ENCODE measurements around the gene FGD4.
"Not testable (repeated sequence)": the region's sequence is repeated elsewhere in the genome, so short reads cannot be mapped to it uniquely, and the experiment has no call there.

The FGD4 gene

DNA sequence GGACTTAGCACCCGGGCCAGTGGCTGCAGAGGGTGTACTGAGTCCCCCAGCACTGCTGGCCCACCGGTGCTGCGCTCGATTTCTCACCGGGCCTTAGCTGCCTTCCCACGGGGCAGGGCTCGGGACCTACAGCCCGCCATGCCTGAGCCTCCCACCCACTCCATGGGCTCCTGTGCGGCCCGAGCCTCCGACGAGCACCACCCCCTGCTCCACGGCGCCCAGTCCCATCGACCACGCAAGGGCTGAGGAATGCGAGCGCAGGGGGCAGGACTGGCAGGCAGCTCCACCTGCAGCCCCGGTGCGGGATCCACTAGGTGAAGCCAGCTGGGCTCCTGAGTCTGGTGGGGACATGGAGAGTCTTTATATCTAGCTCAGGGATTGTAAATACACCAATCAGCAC, 126.4 kb downstream of the FGD4 start:
- DNase-seq = not testable (repeated sequence)

GRCh38 chr12:32526343-32526742, 127.0 kb downstream of the FGD4 start:
- DNase-seq = not testable (repeated sequence)

DNA sequence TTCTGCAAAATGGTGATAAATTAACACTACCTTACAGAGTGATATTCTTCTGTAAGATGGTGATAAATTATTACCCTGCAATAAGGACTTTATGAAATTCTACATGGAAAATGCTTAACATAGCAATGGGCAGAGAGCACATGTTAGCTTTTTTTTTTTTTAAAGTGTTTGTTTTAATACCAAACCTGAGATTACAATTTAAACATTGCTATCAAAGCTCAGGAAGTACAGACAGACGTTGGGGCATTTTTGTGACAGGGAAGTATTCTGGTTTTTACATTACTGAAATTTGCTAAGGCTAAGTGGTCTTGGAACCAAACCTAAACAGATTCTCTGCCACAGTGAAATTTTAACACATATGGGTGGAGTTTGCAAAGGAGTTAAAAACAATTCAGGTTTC, 133.1 kb downstream of the FGD4 start:
- DNase-seq = no peak

GRCh38 chr12:32532951-32533350, 133.6 kb downstream of the FGD4 start:
- no peak for DNase-seq

GRCh38 chr12:32533506-32533905, 134.1 kb downstream of the FGD4 start:
- DNase-seq = not testable (repeated sequence)

GRCh38 chr12:32533971-32534590, 134.7 kb downstream of the FGD4 start:
- DNase-seq = no peak

GRCh38 chr12:32534698-32535097, 135.3 kb downstream of the FGD4 start:
- no peak for DNase-seq

- DNase-seq = no peak
Measured at GRCh38 chr12:32535288-32535999, 136.1 kb downstream of the FGD4 start.

- DNase-seq = no peak
Measured at GRCh38 chr12:32536000-32536345, 136.6 kb downstream of the FGD4 start.

- DNase-seq = no peak
Measured at GRCh38 chr12:32541754-32542374, 142.5 kb downstream of the FGD4 start.

DNA sequence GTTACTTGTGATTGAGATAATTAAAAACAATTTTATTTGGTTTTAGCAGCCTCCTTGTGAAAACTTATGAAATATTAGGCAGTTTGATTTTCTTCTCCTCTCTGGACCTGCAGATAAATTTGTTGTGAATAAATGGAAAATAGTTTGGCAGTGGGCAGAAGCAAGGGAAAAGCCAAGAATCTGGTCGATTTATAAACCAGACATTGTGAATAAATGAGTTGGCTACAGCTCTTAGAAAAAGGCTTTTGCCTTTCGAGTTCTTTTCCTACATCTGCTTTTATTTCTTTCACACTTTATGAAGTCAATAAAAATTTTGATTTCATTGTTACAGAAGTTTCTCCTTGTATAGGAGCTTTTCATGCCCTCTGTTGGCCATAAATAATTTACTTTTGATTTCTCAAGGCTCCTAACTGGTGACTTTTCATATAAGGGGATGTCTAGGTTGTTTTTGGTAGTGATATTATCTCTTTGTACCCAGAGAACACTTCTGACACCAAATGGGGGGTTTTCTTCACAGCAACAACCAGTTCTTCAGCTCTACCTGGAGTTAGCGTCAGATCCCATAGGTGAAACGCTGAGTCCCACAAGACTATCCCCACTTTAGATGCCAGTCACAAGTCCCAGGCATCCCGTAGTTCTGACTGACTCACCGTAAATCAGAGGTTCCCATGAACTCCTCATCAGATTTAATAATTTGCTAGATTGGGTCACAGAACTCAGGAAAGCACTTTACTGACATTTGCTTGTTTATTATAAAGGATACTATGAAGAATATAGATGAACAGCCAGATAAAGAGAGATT, 143.3 kb downstream of the FGD4 start:
- DNase-seq = no peak

GRCh38 chr12:32544893-32545292, 145.5 kb downstream of the FGD4 start:
- DNase-seq = no peak

GRCh38 chr12:32545413-32545980, 146.1 kb downstream of the FGD4 start:
- no peak for DNase-seq

- DNase-seq = no peak
Measured at GRCh38 chr12:32546272-32546671, 146.9 kb downstream of the FGD4 start.

DNA sequence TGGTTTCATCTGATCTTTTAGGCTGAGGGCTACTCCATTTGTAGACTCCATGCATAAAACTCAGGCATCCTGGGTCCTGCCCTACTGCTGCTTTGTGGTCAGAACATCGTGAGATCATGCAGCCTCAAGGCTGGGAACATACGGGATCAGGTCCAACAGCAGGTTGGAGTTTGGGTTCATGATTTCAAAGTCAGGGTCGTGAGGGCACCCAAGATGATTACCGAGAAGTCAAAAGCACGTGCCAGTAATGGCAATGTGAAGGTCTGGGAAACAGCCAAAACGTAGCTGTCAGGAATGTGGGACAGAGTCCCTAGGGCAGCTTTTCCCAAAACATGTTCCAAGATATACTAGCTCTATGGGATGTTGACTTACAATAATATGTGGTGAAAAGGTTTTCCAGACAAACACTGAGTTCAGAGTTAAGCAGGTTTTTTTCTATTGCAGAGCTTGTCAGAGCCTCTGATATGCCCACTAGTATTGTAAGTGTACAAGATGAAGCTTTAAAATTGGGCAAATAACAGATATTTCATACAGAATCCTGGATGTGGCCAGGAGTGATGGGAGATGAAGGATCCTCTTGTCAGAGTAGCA, 149.4 kb downstream of the FGD4 start:
- DNase-seq = no peak

DNA sequence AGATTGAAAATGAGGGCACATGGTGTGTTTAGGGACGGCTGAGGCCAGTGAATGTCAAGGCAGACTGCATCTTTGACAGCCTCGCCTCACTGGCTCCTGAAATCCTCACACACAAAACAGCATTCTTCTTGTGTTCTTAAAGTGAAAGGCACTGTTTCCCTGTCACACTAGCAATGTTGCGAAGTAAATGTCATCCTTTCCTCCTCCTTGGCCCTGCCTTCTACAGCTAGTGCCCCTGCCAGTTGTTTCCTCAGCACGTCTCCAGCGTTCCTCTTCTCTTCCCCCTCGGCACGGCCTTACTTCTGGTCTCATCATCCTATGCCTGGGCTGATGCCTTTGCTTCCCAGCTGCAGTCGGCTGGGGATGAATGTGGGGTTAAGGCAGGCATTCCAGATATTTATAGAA, 150.3 kb downstream of the FGD4 start:
- no peak for DNase-seq

DNA sequence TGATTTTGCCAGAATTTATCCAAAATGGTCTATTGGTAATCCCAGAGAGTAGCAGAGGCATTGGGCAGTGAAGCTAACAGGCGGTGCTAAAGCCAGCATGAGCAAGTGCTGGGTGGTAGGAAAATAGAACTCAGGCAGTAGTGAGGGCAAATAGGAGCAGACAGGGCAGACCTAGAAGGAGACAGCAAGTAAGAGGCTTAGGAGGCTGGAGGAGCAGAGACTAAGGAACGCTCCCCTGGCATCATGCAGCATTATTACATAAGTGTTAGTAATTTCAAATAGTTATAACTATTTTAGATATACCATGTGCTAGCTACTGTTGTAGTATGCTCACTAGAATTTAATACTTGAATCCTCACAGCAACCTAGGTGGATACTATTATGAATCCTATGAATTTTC, 151.7 kb downstream of the FGD4 start:
- no peak for DNase-seq

DNA sequence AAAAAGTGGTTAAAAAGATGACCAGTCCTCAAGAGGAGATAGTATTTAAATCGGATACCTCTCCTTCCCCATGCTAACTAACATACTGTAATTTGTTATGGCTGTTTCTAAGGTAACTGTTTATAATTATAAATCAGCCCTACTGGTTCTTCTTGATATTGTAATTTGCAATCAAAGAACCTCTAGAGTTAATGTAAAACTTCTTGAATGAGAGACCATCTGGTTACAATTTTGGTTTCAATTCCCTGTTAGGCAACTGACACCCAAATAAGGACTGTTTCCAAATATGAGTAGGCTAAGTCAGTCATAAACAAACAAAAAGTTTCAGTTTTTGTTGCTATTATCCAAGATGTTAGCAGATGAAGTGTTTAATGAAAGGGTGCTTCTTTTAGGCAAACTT, 159.5 kb downstream of the FGD4 start:
- DNase-seq = no peak

DNA sequence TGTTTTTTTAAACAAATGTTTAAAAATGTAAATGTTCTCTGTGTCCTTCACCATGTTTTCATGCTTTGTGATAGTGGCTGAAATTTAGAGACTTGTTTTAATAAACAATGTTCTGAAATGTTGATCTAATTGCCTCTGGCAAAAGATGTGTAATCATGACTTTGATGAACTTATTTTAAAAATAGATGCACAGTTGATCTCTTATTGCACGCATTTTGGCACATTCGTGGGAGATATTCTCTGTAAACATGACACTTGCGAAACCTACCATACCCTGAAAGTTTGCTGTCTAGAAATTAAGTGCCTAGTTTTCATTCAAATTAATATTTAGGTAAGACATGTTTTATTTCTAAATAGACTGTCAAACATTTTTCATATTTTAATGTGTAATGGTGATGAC, 160.1 kb downstream of the FGD4 start:
- DNase-seq = no peak

GRCh38 chr12:32560520-32560919, 161.2 kb downstream of the FGD4 start:
- no peak for DNase-seq

- DNase-seq = no peak
Measured at GRCh38 chr12:32561931-32562341, 162.6 kb downstream of the FGD4 start.

DNA sequence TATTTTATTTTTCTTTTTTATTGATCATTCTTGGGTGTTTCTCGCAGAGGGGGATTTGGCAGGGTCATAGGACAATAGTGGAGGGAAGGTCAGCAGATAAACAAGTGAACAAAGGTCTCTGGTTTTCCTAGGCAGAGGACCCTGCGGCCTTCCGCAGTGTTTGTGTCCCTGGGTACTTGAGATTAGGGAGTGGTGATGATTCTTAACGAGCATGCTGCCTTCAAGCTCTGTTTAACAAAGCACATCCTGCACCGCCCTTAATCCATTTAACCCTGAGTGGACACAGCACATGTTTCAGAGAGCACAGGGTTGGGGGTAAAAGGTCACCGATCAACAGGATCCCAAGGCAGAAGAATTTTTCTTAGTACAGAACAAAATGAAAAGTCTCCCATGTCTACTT, 163.1 kb downstream of the FGD4 start:
- not testable (repeated sequence) for DNase-seq
